ENCODE measurements around the gene EFR3B.

EFR3B gene

DNA sequence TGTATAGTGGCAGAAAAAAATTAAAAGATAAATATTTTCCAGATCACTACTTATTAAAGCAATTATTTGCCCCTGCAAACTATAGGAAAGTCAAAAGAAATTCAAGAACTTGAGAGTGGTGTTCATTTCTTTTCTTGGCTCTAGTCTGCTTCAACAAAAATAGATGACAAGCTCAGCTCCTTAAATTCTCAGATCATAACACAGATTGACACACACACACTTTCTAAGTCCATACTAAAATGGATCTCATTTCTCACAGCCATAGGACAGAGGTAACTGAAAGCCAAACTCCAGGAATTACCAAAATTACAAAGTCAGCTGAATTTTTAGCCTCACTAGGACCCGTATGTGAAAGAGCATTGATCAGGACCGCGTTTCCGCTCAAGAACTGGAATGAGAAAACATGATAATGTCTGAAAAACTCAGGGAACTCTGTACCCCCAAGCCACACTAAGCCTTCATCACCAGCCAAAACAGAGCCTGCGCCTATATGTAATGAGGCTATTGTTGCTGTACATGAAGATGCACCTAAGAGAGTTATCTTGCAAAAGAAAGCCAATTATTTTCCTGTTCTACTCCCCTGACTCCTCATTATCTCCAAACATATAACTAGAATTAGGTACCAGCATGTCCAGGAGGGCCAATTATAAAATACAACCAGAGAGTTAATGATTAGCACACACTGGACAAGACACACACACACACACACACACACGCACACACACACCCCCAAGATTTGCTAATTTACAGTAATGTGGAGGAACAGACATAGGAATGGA lies 16.5 kb upstream of the EFR3B start:
- TF ChIP-seq, protein P1, sequence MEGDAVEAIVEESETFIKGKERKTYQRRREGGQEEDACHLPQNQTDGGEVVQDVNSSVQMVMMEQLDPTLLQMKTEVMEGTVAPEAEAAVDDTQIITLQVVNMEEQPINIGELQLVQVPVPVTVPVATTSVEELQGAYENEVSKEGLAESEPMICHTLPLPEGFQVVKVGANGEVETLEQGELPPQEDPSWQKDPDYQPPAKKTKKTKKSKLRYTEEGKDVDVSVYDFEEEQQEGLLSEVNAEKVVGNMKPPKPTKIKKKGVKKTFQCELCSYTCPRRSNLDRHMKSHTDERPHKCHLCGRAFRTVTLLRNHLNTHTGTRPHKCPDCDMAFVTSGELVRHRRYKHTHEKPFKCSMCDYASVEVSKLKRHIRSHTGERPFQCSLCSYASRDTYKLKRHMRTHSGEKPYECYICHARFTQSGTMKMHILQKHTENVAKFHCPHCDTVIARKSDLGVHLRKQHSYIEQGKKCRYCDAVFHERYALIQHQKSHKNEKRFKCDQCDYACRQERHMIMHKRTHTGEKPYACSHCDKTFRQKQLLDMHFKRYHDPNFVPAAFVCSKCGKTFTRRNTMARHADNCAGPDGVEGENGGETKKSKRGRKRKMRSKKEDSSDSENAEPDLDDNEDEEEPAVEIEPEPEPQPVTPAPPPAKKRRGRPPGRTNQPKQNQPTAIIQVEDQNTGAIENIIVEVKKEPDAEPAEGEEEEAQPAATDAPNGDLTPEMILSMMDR (IDR thresholded peaks at IDR 0.05) = no peak
- DNase-seq (ENCODE audit: low spot score) = no peak
- Histone ChIP-seq H3K4me3 (no peak overlapping the region), H3K27ac (no peak overlapping the region)

DNA sequence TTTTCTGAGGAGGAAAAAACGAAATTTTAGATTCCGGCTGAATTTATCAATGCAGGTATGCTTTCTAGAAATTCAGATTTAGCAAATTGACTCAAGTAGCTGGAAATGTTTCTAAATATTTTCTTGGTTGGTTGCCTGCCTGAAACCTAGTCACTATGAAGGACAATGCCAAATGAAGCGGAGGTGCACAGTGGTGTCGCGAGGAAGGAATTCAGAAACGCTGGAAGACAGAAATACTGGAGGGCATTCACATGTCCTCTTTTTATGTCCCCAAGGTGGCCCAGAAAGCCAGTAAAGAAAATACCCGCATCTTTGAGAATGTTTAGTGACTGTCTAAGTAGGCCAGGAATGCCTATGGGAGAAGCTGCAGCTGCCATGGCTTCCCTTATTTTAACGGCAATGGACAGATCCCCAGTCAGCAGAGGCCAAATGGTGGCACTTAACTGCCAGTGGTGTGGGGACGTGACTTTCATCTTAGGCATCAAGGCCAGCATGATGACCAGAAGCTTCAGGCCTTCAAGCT lies 15.8 kb upstream of the EFR3B start:
- Histone ChIP-seq H3K4me3 (no peak overlapping the region), H3K27ac (no peak overlapping the region)
- TF ChIP-seq, protein P1 (IDR thresholded peaks at IDR 0.05) = no peak
- no peak for DNase-seq (ENCODE audit: low spot score)

DNA sequence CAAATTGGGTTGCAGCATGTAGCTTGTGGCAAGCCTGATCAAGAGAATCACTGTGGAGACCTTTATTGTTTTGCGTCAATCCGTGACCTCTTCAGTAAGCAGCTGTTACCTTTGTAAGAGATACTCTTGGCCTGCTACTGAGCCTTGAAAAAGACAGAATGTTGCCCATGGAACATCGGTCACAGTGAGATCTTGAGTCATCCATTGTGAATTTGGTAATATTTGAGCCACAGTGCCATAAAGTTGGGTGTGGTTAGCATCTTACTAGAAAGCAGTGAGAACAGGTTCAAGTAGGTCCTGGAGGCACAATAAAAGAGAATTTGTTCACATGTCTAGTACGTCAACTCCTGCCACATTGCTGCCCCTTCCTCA lies 12.7 kb upstream of the EFR3B start:
- DNase-seq (ENCODE audit: low spot score) = no peak
- Histone ChIP-seq H3K4me3 (no peak overlapping the region), H3K27ac (no peak overlapping the region)
- TF ChIP-seq, protein P1 (IDR thresholded peaks at IDR 0.05) = no peak

DNA sequence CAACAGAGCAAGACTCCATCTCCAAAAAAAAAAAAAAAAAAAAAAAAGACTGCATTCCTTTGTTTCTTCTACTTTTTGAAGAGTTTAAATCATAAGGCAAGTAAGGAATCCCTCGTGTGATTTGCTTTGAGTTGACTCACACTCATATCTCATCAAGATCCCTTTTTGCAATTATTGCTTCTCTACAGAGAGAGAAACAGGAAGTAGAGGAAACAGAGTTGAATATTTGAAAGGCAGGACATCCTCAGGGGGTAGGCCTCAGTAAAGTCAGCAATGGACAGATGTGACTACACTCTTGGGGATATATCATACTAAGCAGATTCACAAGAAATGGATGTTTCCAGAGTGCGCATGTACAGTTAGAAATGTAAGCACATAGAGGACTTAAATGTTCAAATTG lies 11.2 kb upstream of the EFR3B start:
- H3K27ac ChIP-seq = no peak overlapping the region
- TF ChIP-seq, protein P1 (IDR thresholded peaks at IDR 0.05) = no peak
- no peak for DNase-seq (ENCODE audit: low spot score)
- H3K4me3 ChIP-seq = no peak overlapping the region

DNA sequence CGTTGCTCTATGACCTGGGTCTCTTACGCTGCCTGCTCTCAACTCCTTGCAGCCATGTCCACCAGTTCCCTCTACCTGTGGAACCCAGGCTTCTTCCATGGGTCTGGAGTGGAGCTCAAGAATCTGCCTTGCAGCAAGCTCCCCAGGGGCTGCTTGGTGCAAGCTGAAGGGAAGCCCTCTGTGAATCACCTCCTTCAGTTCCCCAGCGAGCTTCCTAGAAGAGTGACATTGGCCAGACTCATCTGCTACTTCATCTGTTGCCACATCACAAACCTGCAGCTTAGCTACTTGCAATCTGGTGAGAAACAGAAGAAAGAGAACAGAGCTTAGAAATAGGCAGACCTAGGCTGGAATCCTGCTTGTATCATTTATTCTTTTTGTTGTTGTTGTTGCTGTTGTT lies 9.8 kb upstream of the EFR3B start:
- Histone ChIP-seq H3K27ac (no peak overlapping the region), H3K4me3 (no peak overlapping the region)
- DNase-seq (ENCODE audit: low spot score) = no peak
- TF ChIP-seq, protein P1 (IDR thresholded peaks at IDR 0.05) = no peak

DNA sequence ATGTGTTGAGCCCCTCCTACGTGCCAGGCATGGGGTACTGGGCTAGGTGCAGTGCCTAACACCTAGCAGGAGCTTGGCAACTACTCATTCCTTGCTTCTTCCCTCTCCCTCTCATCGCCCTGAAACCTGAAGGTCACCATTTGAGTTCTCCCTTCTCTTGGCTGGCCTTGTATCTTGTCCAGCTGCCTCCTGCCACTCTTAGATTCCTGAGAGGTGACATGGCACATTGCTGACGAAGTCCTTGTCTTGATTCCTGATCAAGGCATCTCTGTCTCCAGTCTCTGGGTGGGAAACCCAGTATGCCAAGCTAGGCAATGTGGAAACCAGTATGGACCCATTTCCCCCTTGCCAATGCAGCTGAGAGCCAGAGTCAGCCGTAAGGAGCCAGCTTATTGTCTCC lies 9.0 kb upstream of the EFR3B start:
- H3K27ac ChIP-seq = no peak overlapping the region
- TF ChIP-seq, protein P1 (IDR thresholded peaks at IDR 0.05) = no peak

DNA sequence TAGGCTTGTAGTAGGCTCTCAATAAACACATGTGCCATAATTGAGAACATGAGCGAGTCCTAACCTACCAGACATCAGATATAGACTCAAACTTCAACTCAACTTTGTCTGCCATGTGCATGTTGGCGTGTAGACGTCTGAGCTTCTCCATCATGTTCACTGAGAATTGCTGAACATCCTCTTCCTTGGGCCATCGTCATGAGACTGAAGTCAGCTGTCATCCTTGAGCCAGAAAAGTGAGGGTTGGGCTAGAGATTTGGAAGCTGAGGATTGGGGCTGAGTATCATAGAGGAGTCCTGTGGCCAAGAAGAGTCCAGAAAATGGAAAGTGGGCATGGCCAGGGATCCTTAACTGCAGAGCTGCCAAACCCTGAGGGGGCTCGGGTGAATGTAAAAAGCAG lies 7.8 kb upstream of the EFR3B start:
- DNase-seq (ENCODE audit: low spot score) = no peak
- no peak overlapping the region for H3K4me3 ChIP-seq
- TF ChIP-seq, protein P1 (IDR thresholded peaks at IDR 0.05) = no peak
- no peak overlapping the region for H3K27ac ChIP-seq

More for the DNA sequence above, 9.0 kb upstream of the EFR3B start:
- no peak overlapping the region for H3K4me3 ChIP-seq
- no peak for DNase-seq (ENCODE audit: low spot score)

Measured in coronary artery (tissue), 2 donors.